HG03457 (cell line): ENCODE measurements around the gene IMPG2.

Source experiments
- ATAC-seq: cut with Tn5 transposase; IDR thresholded peaks from one replicate; pipeline ENCODE4 v1.9.1; 2021; ENCODE audit warnings: moderate number of reproducible peaks; ENCODE audit not compliant: unreplicated experiment

IMPG2 gene

GRCh38 chr3:101189176-101189575 is 131.2 kb downstream of the IMPG2 start:
- ATAC-seq, result no peak

GRCh38 chr3:101185341-101185740 is 135.0 kb downstream of the IMPG2 start:
- no peak for ATAC-seq

- ATAC-seq, result no peak
These were observed 136.3 kb downstream of the IMPG2 start for GRCh38 chr3:101184111-101184510.

- no peak for ATAC-seq
These were observed 137.2 kb downstream of the IMPG2 start for GRCh38 chr3:101183151-101183550.

- ATAC-seq, result no peak
These were observed 137.6 kb downstream of the IMPG2 start for GRCh38 chr3:101182734-101183133.

- ATAC-seq, result no peak
These were observed 138.6 kb downstream of the IMPG2 start for GRCh38 chr3:101181801-101182200.

- ATAC-seq, result no peak
These were observed 140.7 kb downstream of the IMPG2 start for GRCh38 chr3:101179637-101180036.

GRCh38 chr3:101177577-101177976 is 142.8 kb downstream of the IMPG2 start:
- ATAC-seq, result no peak
